Activated T-cell treated with anti-CD3 and anti-CD28 coated beads, Interleukin-2, amount 50 U/mL, for 48 hours (primary cell): ENCODE measurements around the gene ACSS1.

Experiments used
- DNase-seq, 2 experiments: peaks; one replicate each; pipeline ENCODE4 v3.0.0-alpha.2; 2020

The ACSS1 gene

GRCh38 chr20:24970754-24971153, 87.2 kb downstream of the ACSS1 start:
- DNase-seq, result peak in 1 of 2 experiments; percentile 7

- peak in 1 of 2 experiments; percentile 10 for DNase-seq
Measured at GRCh38 chr20:24970030-24970553, 87.8 kb downstream of the ACSS1 start.

- DNase-seq, result no peak
Measured at GRCh38 chr20:24969186-24970029, 88.5 kb downstream of the ACSS1 start.

DNA sequence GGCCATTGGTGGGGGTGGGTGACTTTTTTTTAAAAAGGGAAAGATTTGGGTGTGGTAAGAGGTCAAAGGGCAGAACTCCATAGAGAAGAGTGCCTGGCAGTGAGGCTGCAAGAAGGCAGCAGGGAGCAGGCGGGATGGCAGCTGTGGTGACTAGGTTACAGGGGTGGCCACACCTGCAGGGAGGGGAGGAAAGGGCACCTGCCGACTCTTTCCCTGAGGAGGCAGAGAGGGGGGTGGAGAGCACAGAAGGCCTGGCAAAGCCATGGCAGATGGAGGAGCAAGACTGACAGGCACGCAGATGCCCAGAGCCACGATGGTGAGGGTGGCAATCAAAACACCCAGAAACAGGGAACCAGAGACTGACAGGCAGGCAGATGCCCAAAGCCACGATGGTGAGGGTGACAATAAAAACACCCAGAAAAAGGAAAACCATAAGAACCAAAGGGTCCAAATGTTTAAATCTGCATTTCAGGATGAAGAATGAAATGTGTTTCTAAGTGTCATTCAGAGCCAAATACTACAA, 89.6 kb downstream of the ACSS1 start:
- no peak for DNase-seq

DNA sequence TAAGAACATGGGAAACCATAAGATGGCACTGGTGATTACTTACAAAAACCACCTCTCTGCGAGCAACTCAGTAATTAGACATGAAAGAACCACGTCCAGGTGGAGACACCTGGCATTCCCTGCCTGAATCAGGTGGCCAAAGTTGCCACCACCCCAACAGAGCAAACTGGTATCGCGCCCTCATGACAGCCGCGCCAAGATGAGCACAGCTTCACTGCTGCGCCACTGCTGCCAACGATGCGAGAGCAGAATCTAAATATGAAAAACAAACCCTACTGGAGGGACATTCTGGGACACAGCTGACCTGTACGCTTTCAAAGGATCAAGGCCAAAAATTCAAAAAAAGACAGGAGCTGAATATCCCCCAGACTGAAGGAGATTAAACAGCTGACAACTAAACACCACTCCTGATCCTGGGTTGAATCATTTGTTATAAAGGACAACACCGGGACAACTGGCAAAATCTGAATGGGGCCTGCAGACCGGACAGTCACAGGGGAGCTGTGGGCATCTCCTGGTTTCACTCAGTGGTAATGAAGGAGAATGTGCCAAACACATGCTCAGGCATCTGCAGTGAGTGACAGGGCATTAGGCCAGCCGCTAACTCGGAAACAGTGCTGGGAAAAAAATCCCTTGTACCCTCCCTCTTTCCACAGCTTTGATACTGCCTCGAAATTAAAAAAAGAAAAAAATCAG, 91.5 kb downstream of the ACSS1 start:
- no peak for DNase-seq

DNA sequence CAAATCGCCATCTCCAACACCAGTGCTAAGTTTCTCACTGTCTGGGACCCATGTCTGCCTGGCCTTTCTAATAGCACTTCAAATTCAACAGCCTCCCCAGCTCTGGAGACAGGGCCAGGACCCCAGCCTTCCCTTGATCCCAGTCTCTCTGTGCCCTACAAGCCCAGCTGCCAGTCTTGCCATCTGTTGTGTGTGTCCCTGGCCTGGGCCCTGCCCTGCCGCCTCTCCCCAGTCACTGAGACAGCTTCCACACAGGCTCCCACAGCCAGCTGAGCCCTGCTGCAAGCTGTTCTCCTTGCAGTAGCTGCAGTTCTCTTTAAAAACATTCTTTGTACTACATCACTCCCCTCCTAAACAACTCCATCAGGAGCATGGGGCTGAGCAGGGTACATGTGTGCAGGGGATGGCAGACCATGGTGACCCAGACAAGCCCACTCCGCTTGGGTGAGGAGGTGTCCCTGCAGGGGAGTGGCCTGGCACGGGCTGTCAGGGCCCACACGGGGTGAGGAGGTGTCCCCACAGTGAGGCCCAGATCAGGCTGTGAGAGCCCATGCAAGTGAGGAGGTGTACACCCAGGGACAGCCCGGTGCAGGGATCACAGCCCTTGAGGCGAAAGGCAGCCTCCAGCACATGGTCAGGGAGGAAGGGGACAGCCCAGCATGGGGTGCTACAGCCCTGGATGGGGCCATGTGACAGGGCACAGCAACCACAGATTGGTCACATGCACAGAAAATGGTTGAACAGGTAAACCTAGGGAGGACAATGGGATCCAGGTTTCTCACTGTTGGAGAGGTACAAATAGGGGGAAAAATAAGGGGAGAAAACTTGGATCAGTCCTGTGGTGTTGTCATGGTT, 92.6 kb downstream of the ACSS1 start:
- no peak for DNase-seq

DNA sequence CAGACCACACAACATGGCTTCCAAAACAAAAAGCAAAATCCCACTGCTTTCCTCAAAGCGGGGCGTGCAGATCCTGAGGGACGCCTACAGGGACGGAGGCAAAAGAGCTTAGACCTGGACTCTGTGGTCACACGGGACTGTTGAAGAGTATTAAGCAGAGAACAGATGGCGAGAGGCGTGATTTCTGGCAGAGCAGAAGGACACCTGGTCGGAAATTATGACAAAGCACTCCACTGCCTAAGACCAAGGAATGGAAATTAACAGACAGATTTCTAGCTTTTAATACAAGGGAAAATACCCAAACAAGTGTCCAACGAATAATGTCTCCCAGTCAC, 93.5 kb downstream of the ACSS1 start:
- DNase-seq, result no peak

GRCh38 chr20:24963672-24964505, 94.0 kb downstream of the ACSS1 start:
- DNase-seq, result no peak

DNA sequence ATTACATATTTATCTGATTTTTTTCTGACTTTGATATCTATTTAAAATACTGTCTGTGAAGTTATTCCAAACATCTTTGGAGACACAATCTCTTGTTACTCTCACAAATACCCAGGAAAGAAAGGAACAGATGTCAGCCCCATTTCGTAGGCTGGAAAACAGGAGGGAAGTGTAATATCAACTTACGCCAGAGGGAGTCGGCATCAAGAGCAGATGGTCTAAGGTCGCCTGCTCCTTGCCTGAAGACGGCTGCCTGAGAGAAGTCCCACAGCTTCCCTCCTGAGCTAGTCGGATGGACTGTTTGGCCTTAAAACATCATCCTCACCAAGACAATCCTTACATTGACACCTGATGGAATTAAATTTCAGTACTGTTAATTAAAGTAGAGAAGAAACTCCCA, 95.4 kb downstream of the ACSS1 start:
- no peak for DNase-seq

DNA sequence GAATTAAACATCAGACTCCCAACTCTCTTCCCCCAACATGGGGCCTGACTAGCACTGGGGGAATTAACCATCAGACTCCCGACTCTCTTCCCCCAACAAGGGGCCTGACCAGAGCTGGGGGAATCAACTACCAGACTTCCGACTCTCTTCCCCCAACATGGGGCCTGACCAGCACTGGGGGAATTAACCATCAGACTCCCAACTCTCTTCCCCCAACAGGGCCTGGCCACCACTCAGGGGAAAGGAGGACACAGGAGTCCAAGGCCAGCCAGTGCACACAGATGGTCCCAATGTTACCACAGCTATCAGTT, 95.8 kb downstream of the ACSS1 start:
- DNase-seq, result no peak

DNA sequence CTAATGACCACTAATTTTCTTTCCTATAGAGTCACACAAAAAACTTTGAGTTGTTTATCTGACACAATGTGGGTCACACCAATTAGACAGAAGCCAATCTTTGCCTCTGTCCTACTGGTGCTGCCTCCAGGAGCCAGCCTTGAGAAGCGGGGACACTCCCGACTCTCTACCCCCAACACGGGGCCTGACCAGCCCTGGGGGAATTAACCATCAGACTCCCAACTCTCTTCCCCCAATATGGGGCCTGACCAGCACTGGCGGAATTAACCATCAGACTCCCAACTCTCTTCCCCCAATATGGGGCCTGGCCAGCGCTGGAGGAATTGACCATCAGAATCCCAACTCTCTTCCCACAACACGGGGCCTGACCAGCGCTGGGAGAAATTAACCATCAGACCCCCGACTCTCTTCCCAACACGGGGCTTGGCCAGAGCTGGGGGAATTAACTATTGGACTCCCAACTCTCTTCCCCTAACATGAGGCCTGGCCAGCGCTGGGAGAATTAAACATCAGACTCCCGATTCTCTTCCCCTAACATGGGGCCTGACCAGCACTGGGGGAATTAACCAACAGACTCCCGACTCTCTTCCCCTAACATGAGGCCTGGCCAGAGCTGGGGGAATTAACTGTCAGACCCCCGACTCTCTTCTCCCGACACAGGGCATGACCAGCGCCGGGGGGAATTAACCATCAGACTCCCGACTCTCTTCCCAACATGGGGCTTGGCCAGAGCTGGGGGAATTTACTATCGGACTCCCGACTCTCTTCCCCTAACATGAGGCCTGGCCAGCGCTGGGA, 96.4 kb downstream of the ACSS1 start:
- no peak for DNase-seq

DNA sequence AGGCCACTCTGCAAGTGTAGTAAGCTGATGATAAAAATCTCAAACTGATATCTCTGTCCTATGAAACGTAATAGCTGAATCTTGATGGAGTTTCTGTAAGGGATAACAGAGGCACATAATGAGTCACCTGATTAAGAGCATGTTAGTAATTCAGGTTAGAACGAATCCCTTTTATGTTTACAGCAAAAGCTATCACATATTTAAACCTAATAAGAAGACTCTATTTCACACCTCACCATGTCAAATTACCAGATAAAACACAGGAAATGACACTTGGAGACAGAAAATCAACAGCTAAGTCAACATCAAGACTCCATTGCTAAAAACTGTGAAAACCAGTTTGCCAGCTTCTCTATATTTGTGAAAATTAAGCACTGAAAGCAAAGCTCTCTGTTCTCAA, 97.1 kb downstream of the ACSS1 start:
- no peak for DNase-seq

DNA sequence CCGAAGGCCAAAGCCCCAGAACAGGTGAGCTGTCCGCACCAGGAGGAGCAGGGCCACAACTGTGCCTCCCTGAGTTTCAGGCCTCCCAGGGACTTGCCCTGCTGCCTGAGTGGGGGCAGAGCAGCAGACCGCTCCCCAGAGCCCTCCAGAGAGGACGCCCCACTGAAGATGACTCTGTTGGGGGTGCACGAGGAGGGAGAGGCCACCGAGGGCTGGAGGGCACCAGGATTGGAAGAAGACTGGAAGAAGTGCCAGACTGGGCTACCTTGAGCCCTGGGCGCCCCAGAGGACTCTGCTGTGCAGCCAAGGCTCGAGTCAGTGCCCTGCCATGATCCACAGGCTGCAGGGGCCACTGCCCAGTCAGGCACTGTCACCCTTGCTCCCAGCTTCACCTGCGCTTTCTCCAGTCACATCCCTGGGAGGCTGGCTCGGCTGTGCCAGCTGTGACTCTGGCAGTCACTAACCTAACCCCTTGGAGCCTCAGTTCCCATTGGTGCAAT, 97.6 kb downstream of the ACSS1 start:
- DNase-seq, result no peak

DNA sequence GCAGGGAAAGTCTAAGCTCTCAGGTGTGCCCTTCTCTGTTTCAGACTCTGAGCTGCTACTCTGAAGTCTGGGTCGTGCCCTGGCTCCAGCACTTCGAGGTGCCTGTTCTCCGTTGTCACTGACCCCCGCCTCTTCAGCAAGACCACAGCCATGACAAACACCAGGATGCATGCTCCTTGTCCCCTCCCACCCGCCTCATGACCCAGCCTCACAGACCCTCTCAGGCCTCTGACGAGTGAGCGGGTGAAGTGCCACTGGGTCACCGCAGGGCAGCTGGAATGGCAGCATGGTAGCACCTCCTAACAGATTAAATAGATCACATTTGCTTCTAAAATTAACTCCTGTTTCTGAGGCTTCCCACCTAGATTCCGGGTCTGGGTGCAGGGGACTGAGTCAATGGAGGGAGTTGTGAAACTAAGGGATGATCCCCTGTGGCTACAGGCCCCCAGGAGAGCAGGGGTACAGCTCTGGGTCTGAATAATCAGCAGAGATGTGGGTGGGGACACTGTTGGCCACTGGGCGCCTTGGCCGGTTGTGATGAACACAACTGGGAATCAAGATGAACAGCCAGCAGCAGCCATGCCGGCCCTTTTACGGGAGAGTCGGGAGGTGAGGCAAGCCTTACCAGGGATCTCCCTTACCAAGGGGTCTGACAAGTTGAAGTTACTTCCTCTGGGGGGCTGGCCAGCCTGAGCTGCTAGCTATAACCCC, 98.2 kb downstream of the ACSS1 start:
- peak in 1 of 2 experiments; percentile 15 for DNase-seq

- DNase-seq, result peak; percentile 12 to 13
Measured at GRCh38 chr20:24958506-24959385, 99.2 kb downstream of the ACSS1 start.

DNA sequence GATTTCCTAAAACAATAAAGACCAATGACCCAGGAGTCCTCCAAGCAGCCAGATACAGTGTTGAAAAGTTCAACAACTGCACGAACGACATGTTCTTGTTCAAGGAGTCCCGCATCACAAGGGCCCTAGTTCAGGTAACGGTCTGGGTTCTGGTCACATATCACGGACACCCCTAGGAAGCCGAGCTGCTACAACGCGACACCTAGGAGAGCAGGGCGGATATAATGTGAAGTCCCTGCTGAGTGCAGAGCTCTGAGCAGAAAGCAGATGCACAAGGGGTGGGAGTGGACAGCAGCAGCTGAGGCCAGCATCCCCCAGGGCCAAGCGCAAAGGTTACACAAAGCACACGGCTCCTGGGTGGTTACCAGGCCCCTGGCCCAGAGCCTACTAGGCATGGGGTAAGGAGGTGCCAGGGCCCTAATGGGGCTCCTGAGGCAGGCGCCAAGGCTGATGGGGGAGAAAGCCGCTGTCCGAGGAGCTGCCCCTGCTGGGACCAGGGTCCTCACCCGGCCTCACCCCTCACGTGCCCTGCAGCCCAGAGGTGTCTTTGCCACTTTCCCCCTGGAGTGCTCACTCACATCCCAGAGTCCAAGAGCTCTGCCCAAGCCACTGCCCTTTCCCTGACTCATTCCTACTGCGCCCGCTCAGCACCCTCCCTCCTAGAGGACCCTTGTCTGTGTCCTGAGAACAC, 100.5 kb downstream of the ACSS1 start:
- peak; percentile 15 to 17 for DNase-seq
